Activated CD4-positive, alpha-beta memory T cell treated with anti-CD3 and anti-CD28 coated beads for 36 hours (primary cell): ENCODE data around the gene GPR142. TPM values are rescaled to one million over a fixed set of nuclear protein-coding genes. Genes with fewer than 3 reads are reported as not detected.

Experiments used
- CTCF ChIA-PET: fragments of 350-600 bp; sonication (Branson Sonifier 250); formaldehyde crosslinking; loops from one replicate; lab custom pipeline; 2021; ENCODE audit warnings: antibody characterized with exemption, inconsistent platforms; lab: Charles Lee
- POLR2A ChIA-PET: fragments of 350-600 bp; sonication (Branson Sonifier 250); formaldehyde crosslinking; loops from one replicate; lab custom pipeline; 2021; ENCODE audit warnings: antibody characterized with exemption; lab: Charles Lee
- DNase-seq: peaks from one replicate; pipeline ENCODE4 v3.0.0-alpha.2; 2020
- H3K27ac Mint-ChIP-seq: one replicate; pipeline ENCODE4 v1.8.0; 2021; ENCODE audit warnings: mixed read lengths
- H3K27me3 Mint-ChIP-seq: one replicate; pipeline ENCODE4 v1.8.0; 2021; ENCODE audit warnings: mixed read lengths
- H3K36me3 Mint-ChIP-seq: one replicate; pipeline ENCODE4 v1.8.0; 2021; ENCODE audit warnings: mixed read lengths
- H3K4me1 Mint-ChIP-seq: one replicate; pipeline ENCODE4 v1.8.0; 2021; ENCODE audit warnings: low read depth, mixed read lengths
- H3K4me3 Mint-ChIP-seq: one replicate; pipeline ENCODE4 v1.8.0; 2021; ENCODE audit warnings: mild to moderate bottlenecking, mixed read lengths
- H3K9me3 Mint-ChIP-seq: one replicate; pipeline ENCODE4 v1.8.0; 2021; ENCODE audit warnings: mixed read lengths
- intact Hi-C: fragments of 100-400 bp; cut with micrococcal nuclease; formaldehyde crosslinking; loops from one replicate; pipeline ENCODE4 v1.15.1; 2023
- total RNA-seq, 2 experiments: library from RNA; stranded (reverse); gene quantifications; one replicate each; pipeline ENCODE4 v1.2.3, GENCODE V29; 2021

GPR142 gene
- total RNA-seq, 2 experiments from 2014 or later = not detected

- Mint-ChIP-seq H3K4me3 (no peak overlapping the region), H3K36me3 (no peaks in the 10 kb centered on the region), H3K27me3 (peaks cover 26% of the 10 kb centered on the region), H3K9me3 (no peaks in the 10 kb centered on the region), H3K4me1 (peaks cover 3% of the 10 kb centered on the region), H3K27ac (no peak overlapping the region)
- ChIA-PET POLR2A (no interaction called here), CTCF (interaction anchor here (1.1 kb wide), 1 partner anchor 12 kb away, joined by 3 read pairs; the partner anchor contains the start of gene BTBD17)
- intact Hi-C loops = no loop called here
- no peak for DNase-seq
These were observed 18.2 kb upstream of the GPR142 start for GRCh38 chr17:74349120-74349519.

- CTCF ChIA-PET = interaction anchor here (0.6 to 3.3 kb wide), 4 partner anchors 17 to 260 kb away, joined by 3 to 16 read pairs (median 4); partner anchors contain the start of gene GPR142
- POLR2A ChIA-PET = no interaction called here
These were observed 16.8 kb upstream of the GPR142 start for GRCh38 chr17:74350486-74350885.

GRCh38 chr17:74351552-74352210 lies 15.6 kb upstream of the GPR142 start:
- POLR2A ChIA-PET = interaction anchor here (0.6 kb wide), 1 partner anchor 248 kb away, joined by 3 read pairs; no protein-coding TSS in a partner anchor
- Mint-ChIP-seq H3K4me3 (no peak overlapping the region), H3K27ac (no peak overlapping the region), H3K36me3 (no peaks in the 10 kb centered on the region), H3K27me3 (peaks cover 47% of the 10 kb centered on the region), H3K4me1 (peaks cover 6% of the 10 kb centered on the region), H3K9me3 (no peaks in the 10 kb centered on the region)
- DNase-seq = peak; percentile 15
- CTCF ChIA-PET = interaction anchor here (1.1 to 3.3 kb wide), 9 partner anchors 9 to 139 kb away, joined by 3 to 17 read pairs (median 7); partner anchors contain the start of gene TTYH2
- intact Hi-C loops = no loop called here

More at GRCh38 chr17:74350486-74350885, 16.8 kb upstream of the GPR142 start:
- no peak for DNase-seq
- no peaks in the 10 kb centered on the region for H3K9me3 Mint-ChIP-seq
- intact Hi-C loops = no loop called here
- H3K36me3 Mint-ChIP-seq = no peaks in the 10 kb centered on the region
- peaks cover 38% of the 10 kb centered on the region for H3K27me3 Mint-ChIP-seq
- H3K4me1 Mint-ChIP-seq = peaks cover 6% of the 10 kb centered on the region
- no peak overlapping the region for H3K27ac Mint-ChIP-seq
- no peak overlapping the region for H3K4me3 Mint-ChIP-seq

- no peak overlapping the region for H3K27ac Mint-ChIP-seq
- H3K4me1 Mint-ChIP-seq = peaks cover 8% of the 10 kb centered on the region
- intact Hi-C loops = loop anchor here (1.0 kb wide), 2 partner anchors 52 to 143 kb away; no protein-coding TSS in a partner anchor
These were observed 13.8 kb upstream of the GPR142 start for GRCh38 chr17:74353446-74354060.

GRCh38 chr17:74354123-74354522 lies 13.2 kb upstream of the GPR142 start:
- peak; percentile 85 for DNase-seq
- CTCF ChIA-PET = interaction anchor here (1.1 to 4.8 kb wide), 4 partner anchors 9 to 155 kb away, joined by 3 to 43 read pairs (median 10); partner anchors contain the start of gene GPR142
- Mint-ChIP-seq H3K27me3 (peaks cover 60% of the 10 kb centered on the region), H3K4me3 (no peak overlapping the region), H3K9me3 (no peaks in the 10 kb centered on the region), H3K4me1 (peaks cover 8% of the 10 kb centered on the region), H3K36me3 (no peaks in the 10 kb centered on the region), H3K27ac (no peak overlapping the region)
- POLR2A ChIA-PET = no interaction called here
- intact Hi-C loops = loop anchor here (1.0 kb wide), 2 partner anchors 53 to 144 kb away; no protein-coding TSS in a partner anchor

More at GRCh38 chr17:74353446-74354060, 13.8 kb upstream of the GPR142 start:
- ChIA-PET CTCF (interaction anchor here (0.6 to 3.3 kb wide), 12 partner anchors 8 to 150 kb away, joined by 3 to 17 read pairs (median 4); partner anchors contain the start of genes BTBD17, RPL38 and TTYH2), POLR2A (no interaction called here)
- H3K4me3 Mint-ChIP-seq = no peak overlapping the region
- DNase-seq = no peak
- no peaks in the 10 kb centered on the region for H3K36me3 Mint-ChIP-seq
- H3K27me3 Mint-ChIP-seq = peaks cover 55% of the 10 kb centered on the region
- H3K9me3 Mint-ChIP-seq = no peaks in the 10 kb centered on the region

- H3K27me3 Mint-ChIP-seq = peaks cover 61% of the 10 kb centered on the region
- no peaks in the 10 kb centered on the region for H3K36me3 Mint-ChIP-seq
- H3K4me1 Mint-ChIP-seq = peaks cover 8% of the 10 kb centered on the region
- H3K9me3 Mint-ChIP-seq = no peaks in the 10 kb centered on the region
- H3K27ac Mint-ChIP-seq = no peak overlapping the region
- ChIA-PET POLR2A (no interaction called here), CTCF (interaction anchor here (1.1 to 4.8 kb wide), 4 partner anchors 9 to 155 kb away, joined by 3 to 43 read pairs (median 14); partner anchors contain the start of gene GPR142)
- DNase-seq = no peak
- no peak overlapping the region for H3K4me3 Mint-ChIP-seq
- intact Hi-C loops = loop anchor here (1.0 kb wide), 2 partner anchors 53 to 144 kb away; no protein-coding TSS in a partner anchor
These were observed 12.7 kb upstream of the GPR142 start for GRCh38 chr17:74354561-74354960.

- Mint-ChIP-seq H3K27me3 (peaks cover 60% of the 10 kb centered on the region), H3K27ac (no peak overlapping the region), H3K4me1 (peaks cover 8% of the 10 kb centered on the region), H3K9me3 (no peaks in the 10 kb centered on the region), H3K4me3 (no peak overlapping the region), H3K36me3 (no peaks in the 10 kb centered on the region)
- POLR2A ChIA-PET = no interaction called here
- intact Hi-C loops = no loop called here
- CTCF ChIA-PET = interaction anchor here (1.1 to 4.8 kb wide), 5 partner anchors 8 to 155 kb away, joined by 3 to 43 read pairs (median 5); partner anchors contain the start of gene GPR142
- DNase-seq = no peak
These were observed 12.2 kb upstream of the GPR142 start for GRCh38 chr17:74355065-74355464.

- intact Hi-C loops = no loop called here
- Mint-ChIP-seq H3K27ac (no peak overlapping the region), H3K4me1 (peaks cover 8% of the 10 kb centered on the region), H3K36me3 (no peaks in the 10 kb centered on the region), H3K27me3 (peaks cover 62% of the 10 kb centered on the region), H3K4me3 (no peak overlapping the region), H3K9me3 (no peaks in the 10 kb centered on the region)
- POLR2A ChIA-PET = no interaction called here
- DNase-seq = peak; percentile 29
- CTCF ChIA-PET = interaction anchor here (0.9 to 5.8 kb wide), 9 partner anchors 11 to 157 kb away, joined by 3 to 43 read pairs (median 4); partner anchors contain the start of genes GPR142 and TTYH2
These were observed 10.4 kb upstream of the GPR142 start for GRCh38 chr17:74356646-74357465.

GRCh38 chr17:74357466-74357809 lies 9.9 kb upstream of the GPR142 start:
- CTCF ChIA-PET = interaction anchor here (0.9 to 5.8 kb wide), 6 partner anchors 10 to 158 kb away, joined by 3 to 43 read pairs (median 14); partner anchors contain the start of gene GPR142
- H3K27ac Mint-ChIP-seq = no peak overlapping the region
- no peak overlapping the region for H3K4me3 Mint-ChIP-seq
- H3K4me1 Mint-ChIP-seq = peaks cover 8% of the 10 kb centered on the region
- intact Hi-C loops = no loop called here
- peaks cover 59% of the 10 kb centered on the region for H3K27me3 Mint-ChIP-seq
- no peaks in the 10 kb centered on the region for H3K36me3 Mint-ChIP-seq
- POLR2A ChIA-PET = no interaction called here
- no peak for DNase-seq
- no peaks in the 10 kb centered on the region for H3K9me3 Mint-ChIP-seq

- Mint-ChIP-seq H3K4me1 (peaks cover 8% of the 10 kb centered on the region), H3K4me3 (no peak overlapping the region), H3K9me3 (no peaks in the 10 kb centered on the region), H3K27me3 (peaks cover 48% of the 10 kb centered on the region), H3K27ac (no peak overlapping the region), H3K36me3 (no peaks in the 10 kb centered on the region)
- intact Hi-C loops = no loop called here
- no peak for DNase-seq
- CTCF ChIA-PET = interaction anchor here (3.0 to 5.8 kb wide), 3 partner anchors 9 to 54 kb away, joined by 28 to 43 read pairs (median 32); partner anchors contain the start of gene GPR142
- POLR2A ChIA-PET = no interaction called here
These were observed 8.6 kb upstream of the GPR142 start for GRCh38 chr17:74358697-74359096.

GRCh38 chr17:74359916-74360315 lies 7.4 kb upstream of the GPR142 start:
- intact Hi-C loops = no loop called here
- no peaks in the 10 kb centered on the region for H3K9me3 Mint-ChIP-seq
- ChIA-PET CTCF (interaction anchor here (0.7 to 5.8 kb wide), 5 partner anchors 8 to 288 kb away, joined by 3 to 32 read pairs (median 21); partner anchors contain the start of gene GPR142), POLR2A (no interaction called here)
- H3K4me1 Mint-ChIP-seq = peaks cover 2% of the 10 kb centered on the region
- H3K27me3 Mint-ChIP-seq = peaks cover 37% of the 10 kb centered on the region
- H3K27ac Mint-ChIP-seq = no peak overlapping the region
- H3K4me3 Mint-ChIP-seq = no peak overlapping the region
- DNase-seq = no peak
- no peaks in the 10 kb centered on the region for H3K36me3 Mint-ChIP-seq
